Measurements from ENCODE around the gene CFAP73.
"Not testable (repeated sequence)": the region's sequence is repeated elsewhere in the genome, so short reads cannot be mapped to it uniquely, and the experiment has no call there.

The CFAP73 gene

GRCh38 chr12:113149361-113150150 lies at the start of gene CFAP73:
Gene CFAP73 (plus strand): TSS chr12:113149724. CDS start chr12:113149858, 134 bp downstream.
- peak; percentile 88 for DNase-seq

GRCh38 chr12:113099764-113100163 lies 49.8 kb upstream of the CFAP73 start:
- no peak for DNase-seq

GRCh38 chr12:113101751-113102150 lies 47.8 kb upstream of the CFAP73 start:
- no peak for DNase-seq

GRCh38 chr12:113102811-113103210 lies 46.7 kb upstream of the CFAP73 start:
- DNase-seq: no peak

GRCh38 chr12:113103756-113104450 lies 45.6 kb upstream of the CFAP73 start:
- peak; percentile 84 for DNase-seq

GRCh38 chr12:113104953-113105510 lies 44.5 kb upstream of the CFAP73 start:
- no peak for DNase-seq

GRCh38 chr12:113105606-113106271 lies 43.8 kb upstream of the CFAP73 start:
- no peak for DNase-seq

- no peak for DNase-seq
Observed at GRCh38 chr12:113106361-113106760, 43.2 kb upstream of the CFAP73 start.

GRCh38 chr12:113108308-113108707 lies 41.2 kb upstream of the CFAP73 start:
- DNase-seq: no peak

- no peak for DNase-seq
Observed at GRCh38 chr12:113109360-113109759, 40.2 kb upstream of the CFAP73 start.

GRCh38 chr12:113109872-113110599 lies 39.5 kb upstream of the CFAP73 start:
- no peak for DNase-seq

- no peak for DNase-seq
Observed at GRCh38 chr12:113111247-113111646, 38.3 kb upstream of the CFAP73 start.

GRCh38 chr12:113112043-113112899 lies 37.3 kb upstream of the CFAP73 start:
- no peak for DNase-seq

GRCh38 chr12:113113397-113113796 lies 36.1 kb upstream of the CFAP73 start:
- no peak for DNase-seq

GRCh38 chr12:113114447-113115178 lies 34.9 kb upstream of the CFAP73 start:
- no peak for DNase-seq

GRCh38 chr12:113115455-113116126 lies 33.9 kb upstream of the CFAP73 start:
- DNase-seq: no peak

- DNase-seq: peak; percentile 56
Observed at GRCh38 chr12:113116875-113117274, 32.6 kb upstream of the CFAP73 start.

- not testable (repeated sequence) for DNase-seq
Observed at GRCh38 chr12:113117684-113118083, 31.8 kb upstream of the CFAP73 start.

GRCh38 chr12:113118142-113118541 lies 31.4 kb upstream of the CFAP73 start:
- DNase-seq: no peak

GRCh38 chr12:113119980-113120669 lies 29.4 kb upstream of the CFAP73 start:
- DNase-seq: no peak
